DOHH2 (cell line): ENCODE data around the gene SCT.
"Not testable (repeated sequence)": the region's sequence is repeated elsewhere in the genome, so short reads cannot be mapped to it uniquely, and the experiment has no call there.

Source experiments
- H3F3A ChIP-seq: fragments of 200-600 bp; sonication (generic), shearing (Covaris generic); 2 replicates; pipeline ENCODE4 v1.6.0; 2016; ENCODE audit warnings: antibody characterized with exemption, mild to moderate bottlenecking; ENCODE audit not compliant: control insufficient read depth, insufficient read depth
- H3K27ac ChIP-seq: fragments of 200-600 bp; sonication (generic); 2 replicates; pipeline ENCODE4 v1.5.1; 2014; ENCODE audit warnings: low read depth, mild to moderate bottlenecking, low read length, moderate library complexity
- H3K27me3 ChIP-seq: fragments of 200-600 bp; sonication (generic); 2 replicates; pipeline ENCODE4 v1.6.1; 2014; ENCODE audit warnings: mild to moderate bottlenecking, low read length, mixed read lengths; ENCODE audit not compliant: control insufficient read depth
- H3K36me3 ChIP-seq: fragments of 200-600 bp; sonication (generic); 2 replicates; pipeline ENCODE4 v1.6.1; 2014; ENCODE audit warnings: mild to moderate bottlenecking, low read length, moderate library complexity, mixed read lengths; ENCODE audit not compliant: control insufficient read depth
- H3K4me1 ChIP-seq: fragments of 200-600 bp; sonication (generic); 2 replicates; pipeline ENCODE4 v1.6.1; 2014; ENCODE audit warnings: mild to moderate bottlenecking, low read length, mixed read lengths; ENCODE audit not compliant: control insufficient read depth
- H3K4me2 ChIP-seq: fragments of 200-600 bp; sonication (generic); 2 replicates; pipeline ENCODE4 v1.6.0; 2014; ENCODE audit warnings: mild to moderate bottlenecking, low read length, moderate library complexity
- H3K4me3 ChIP-seq: fragments of 200-600 bp; sonication (generic); 2 replicates; pipeline ENCODE4 v1.5.1; 2014; ENCODE audit warnings: mild to moderate bottlenecking, low read length, mixed read lengths
- H3K79me2 ChIP-seq: fragments of 200-600 bp; sonication (generic); 2 replicates; pipeline ENCODE4 v1.6.1; 2014; ENCODE audit warnings: mild to moderate bottlenecking, low read length, mixed read lengths; ENCODE audit not compliant: control insufficient read depth
- H3K9me2 ChIP-seq: fragments of 200-600 bp; sonication (generic); replicated peaks from 2 replicates; pipeline ENCODE4 v1.6.1; 2014; ENCODE audit warnings: mild to moderate bottlenecking, low read length, mixed read lengths; ENCODE audit not compliant: control insufficient read depth
- H3K9me3 ChIP-seq: fragments of 200-600 bp; sonication (generic); 2 replicates; pipeline ENCODE4 v1.6.1; 2014; ENCODE audit warnings: antibody characterized with exemption, low read length, mixed read lengths; ENCODE audit not compliant: control insufficient read depth, insufficient read depth
- H4K20me1 ChIP-seq: fragments of 200-600 bp; sonication (generic); 2 replicates; pipeline ENCODE4 v1.6.0; 2014; ENCODE audit warnings: low read depth, mild to moderate bottlenecking, antibody characterized with exemption, low read length, moderate library complexity; ENCODE audit not compliant: control insufficient read depth, insufficient read depth
- EZH2phosphoT487 ChIP-seq: fragments of 200-600 bp; sonication (generic); IDR thresholded peaks from 2 replicates; pipeline ENCODE4 v1.6.1; 2017; ENCODE audit warnings: borderline replicate concordance, mild to moderate bottlenecking, antibody characterized with exemption, low read length, moderate library complexity, mixed read lengths
- TF ChIP-seq, protein P1 (sequence below): fragments of 200-600 bp; sonication (generic); IDR thresholded peaks from one replicate; pipeline ENCODE4 v1.5.1; 2014; ENCODE audit warnings: antibody characterized with exemption, mild to moderate bottlenecking, low read depth, low read length; ENCODE audit not compliant: poor library complexity, severe bottlenecking

SCT gene

DNA sequence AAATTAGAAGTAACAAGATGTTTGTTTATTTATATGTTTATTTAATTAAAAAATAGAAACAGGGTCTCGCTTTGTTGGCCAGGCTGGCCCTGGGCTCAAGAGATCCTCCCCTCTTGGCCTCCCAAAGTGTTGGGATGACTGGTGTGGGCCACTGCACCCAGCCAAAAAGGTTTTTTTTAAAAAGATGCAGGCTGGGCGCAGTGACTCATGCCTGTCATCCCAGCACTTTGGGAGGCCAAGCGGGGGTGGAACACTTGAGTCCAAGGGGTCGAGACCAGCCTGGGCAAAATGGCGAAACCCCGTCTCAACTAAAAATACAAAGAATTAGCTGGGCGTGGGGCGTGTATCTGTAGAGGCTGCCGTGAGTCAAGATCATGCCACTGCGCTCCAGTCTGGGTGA is 23.5 kb upstream of the SCT start:
- Histone ChIP-seq H3K36me3 (no peaks in the 10 kb centered on the region), H3K27ac (no peak overlapping the region), H3K4me1 (no peaks in the 10 kb centered on the region), H3K9me3 (no peaks in the 10 kb centered on the region), H3K4me2 (no peak overlapping the region), H3K79me2 (no peaks in the 10 kb centered on the region), H3K9me2 (no peaks in the 10 kb centered on the region), H3K4me3 (no peak overlapping the region), H4K20me1 (no peaks in the 10 kb centered on the region), H3F3A (no peaks in the 10 kb centered on the region), H3K27me3 (no peaks in the 10 kb centered on the region)
- TF ChIP-seq, protein P1, sequence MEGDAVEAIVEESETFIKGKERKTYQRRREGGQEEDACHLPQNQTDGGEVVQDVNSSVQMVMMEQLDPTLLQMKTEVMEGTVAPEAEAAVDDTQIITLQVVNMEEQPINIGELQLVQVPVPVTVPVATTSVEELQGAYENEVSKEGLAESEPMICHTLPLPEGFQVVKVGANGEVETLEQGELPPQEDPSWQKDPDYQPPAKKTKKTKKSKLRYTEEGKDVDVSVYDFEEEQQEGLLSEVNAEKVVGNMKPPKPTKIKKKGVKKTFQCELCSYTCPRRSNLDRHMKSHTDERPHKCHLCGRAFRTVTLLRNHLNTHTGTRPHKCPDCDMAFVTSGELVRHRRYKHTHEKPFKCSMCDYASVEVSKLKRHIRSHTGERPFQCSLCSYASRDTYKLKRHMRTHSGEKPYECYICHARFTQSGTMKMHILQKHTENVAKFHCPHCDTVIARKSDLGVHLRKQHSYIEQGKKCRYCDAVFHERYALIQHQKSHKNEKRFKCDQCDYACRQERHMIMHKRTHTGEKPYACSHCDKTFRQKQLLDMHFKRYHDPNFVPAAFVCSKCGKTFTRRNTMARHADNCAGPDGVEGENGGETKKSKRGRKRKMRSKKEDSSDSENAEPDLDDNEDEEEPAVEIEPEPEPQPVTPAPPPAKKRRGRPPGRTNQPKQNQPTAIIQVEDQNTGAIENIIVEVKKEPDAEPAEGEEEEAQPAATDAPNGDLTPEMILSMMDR: no peak
- TF ChIP-seq EZH2phosphoT487: no peak

DNA sequence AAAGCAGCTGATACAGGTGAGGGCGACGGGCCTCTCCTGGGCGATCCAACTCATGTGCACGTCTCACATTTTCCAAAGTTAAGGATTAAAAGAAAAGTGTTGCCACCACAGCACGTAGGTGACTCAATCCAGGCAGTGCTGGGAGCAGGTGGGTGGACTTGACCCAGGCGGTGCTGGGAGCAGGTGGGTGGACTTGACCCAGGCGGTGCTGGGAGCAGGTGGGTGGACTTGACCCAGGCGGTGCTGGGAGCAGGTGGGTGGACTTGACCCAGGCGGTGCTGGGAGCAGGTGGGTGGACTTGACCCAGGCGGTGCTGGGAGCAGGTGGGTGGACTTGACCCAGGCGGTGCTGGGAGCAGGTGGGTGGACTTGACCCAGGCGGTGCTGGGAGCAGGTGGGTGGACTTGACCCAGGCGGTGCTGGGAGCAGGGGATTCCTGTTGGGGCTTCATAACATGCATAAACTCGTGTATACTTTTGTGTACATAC is 20.7 kb upstream of the SCT start:
- not testable (repeated sequence) for H3K36me3 ChIP-seq, H3K9me3 ChIP-seq, H3K4me1 ChIP-seq, H3K79me2 ChIP-seq, H3F3A ChIP-seq, H3K4me2 ChIP-seq, H4K20me1 ChIP-seq, H3K27me3 ChIP-seq, H3K4me3 ChIP-seq, H3K9me2 ChIP-seq, H3K27ac ChIP-seq

DNA sequence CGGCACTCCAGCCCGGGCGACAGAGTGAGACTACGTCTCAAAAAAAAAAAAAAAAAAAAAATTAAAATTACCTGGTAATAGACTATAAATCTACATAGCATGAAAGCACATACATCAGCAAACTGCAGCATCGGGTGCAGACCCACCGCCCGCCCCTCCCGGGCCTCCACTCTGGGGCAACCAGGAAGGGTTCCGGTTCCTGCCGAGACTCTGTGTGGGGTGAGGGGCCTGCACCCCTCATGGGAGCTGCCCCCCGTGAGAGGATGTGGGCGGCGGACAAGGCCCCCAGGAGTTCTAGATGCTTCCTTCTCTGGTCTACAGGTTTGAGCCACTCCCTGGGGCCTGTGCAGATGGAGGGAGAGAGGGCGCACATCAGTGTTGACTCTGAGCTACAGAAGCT is 19.2 kb upstream of the SCT start:
- no peaks in the 10 kb centered on the region for H3K9me2 ChIP-seq
- H4K20me1 ChIP-seq: no peaks in the 10 kb centered on the region
- no peak overlapping the region for H3K27ac ChIP-seq
- no peaks in the 10 kb centered on the region for H3K4me1 ChIP-seq
- no peaks in the 10 kb centered on the region for H3K79me2 ChIP-seq
- H3K36me3 ChIP-seq: no peaks in the 10 kb centered on the region
- no peak overlapping the region for H3K4me3 ChIP-seq
- H3K27me3 ChIP-seq: no peaks in the 10 kb centered on the region
- H3F3A ChIP-seq: no peaks in the 10 kb centered on the region
- H3K4me2 ChIP-seq: no peak overlapping the region
- no peaks in the 10 kb centered on the region for H3K9me3 ChIP-seq
- TF ChIP-seq, protein P1: no peak
- no peak for TF ChIP-seq EZH2phosphoT487

DNA sequence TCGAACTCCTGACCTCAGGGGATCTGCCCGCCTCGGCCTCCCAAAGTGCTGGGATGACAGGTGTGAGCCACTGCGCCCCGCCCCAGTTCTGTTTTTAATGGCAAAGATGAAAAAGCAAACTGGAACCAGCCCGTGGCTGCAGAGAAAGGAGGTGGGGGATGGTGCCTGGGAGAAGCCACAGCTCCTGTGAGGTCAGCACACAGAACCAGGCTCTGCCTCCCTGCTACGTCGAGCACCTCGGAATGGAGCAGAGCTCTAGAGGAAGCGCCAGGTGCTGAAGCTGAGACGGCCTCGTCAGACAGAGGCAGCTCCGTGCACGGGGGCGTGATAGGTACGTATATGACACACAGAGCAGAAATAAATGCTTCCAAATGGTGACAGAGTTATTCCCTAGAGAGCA is 18.6 kb upstream of the SCT start:
- Histone ChIP-seq H3K27ac (no peak overlapping the region), H3K36me3 (no peaks in the 10 kb centered on the region)
- TF ChIP-seq EZH2phosphoT487: no peak
- TF ChIP-seq, protein P1: no peak

More for the DNA sequence above, 18.6 kb upstream of the SCT start:
- no peaks in the 10 kb centered on the region for H3K79me2 ChIP-seq
- no peak overlapping the region for H3K4me3 ChIP-seq
- no peaks in the 10 kb centered on the region for H3K27me3 ChIP-seq
- no peaks in the 10 kb centered on the region for H4K20me1 ChIP-seq
- no peaks in the 10 kb centered on the region for H3K4me1 ChIP-seq
- H3F3A ChIP-seq: no peaks in the 10 kb centered on the region
- H3K9me3 ChIP-seq: no peaks in the 10 kb centered on the region
- H3K9me2 ChIP-seq: no peaks in the 10 kb centered on the region
- H3K4me2 ChIP-seq: no peak overlapping the region
